Inferior parietal cortex (tissue), 1 donor: ENCODE results near the gene PERM1.
"Not testable (repeated sequence)": the region's sequence is repeated elsewhere in the genome, so short reads cannot be mapped to it uniquely, and the experiment has no call there.

Experiments
- DNase-seq: peaks from one replicate; pipeline ENCODE4 v3.0.0-alpha.2; 2016; ENCODE audit errors: extremely low spot score

PERM1 gene

DNA sequence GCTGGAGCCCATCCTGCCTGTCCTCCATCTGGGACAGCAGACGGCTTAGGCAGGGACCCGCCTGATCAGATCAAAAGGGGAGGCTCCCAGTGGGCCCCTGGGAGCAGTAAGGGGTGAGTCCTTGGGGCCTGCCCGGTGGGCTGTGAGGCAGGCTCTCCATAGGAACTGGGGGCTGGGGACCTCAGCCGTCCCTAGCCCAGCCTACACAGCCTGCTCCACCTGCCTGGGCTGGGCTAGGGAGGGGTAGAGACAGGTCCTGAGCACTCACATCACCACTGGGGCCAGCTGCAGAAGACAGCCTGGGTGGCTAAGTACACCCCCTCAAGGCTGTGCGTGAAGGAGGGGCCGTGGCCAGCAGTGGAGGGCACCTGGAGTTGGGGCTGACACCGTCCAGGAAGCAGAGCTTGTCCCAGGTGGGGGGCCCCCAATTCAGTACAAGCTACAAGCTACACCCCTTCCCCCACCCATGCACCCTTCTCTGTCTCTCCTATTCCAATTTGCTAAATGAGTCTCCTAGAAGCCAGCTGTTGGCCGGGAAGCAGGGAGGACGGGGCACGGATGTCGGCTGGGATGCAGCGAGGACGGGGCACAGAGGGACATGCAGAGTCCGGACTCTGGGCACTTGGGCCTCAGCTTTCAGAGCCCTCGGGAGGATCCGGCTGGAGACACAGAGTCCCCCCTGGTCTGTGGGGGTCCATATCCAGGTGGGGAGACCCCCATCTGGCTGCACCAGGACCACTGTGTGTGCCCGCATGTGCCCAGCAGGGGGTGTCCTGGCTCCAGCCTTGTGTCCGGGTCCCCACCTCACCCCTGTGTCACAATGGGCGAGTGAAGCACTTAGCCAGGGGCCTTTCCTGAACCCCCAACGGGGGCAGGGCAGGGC is 33.1 kb upstream of the PERM1 start:
- DNase-seq: no peak

GRCh38 chr1:1013922-1014648 is 32.2 kb upstream of the PERM1 start:
- DNase-seq: no peak

DNA sequence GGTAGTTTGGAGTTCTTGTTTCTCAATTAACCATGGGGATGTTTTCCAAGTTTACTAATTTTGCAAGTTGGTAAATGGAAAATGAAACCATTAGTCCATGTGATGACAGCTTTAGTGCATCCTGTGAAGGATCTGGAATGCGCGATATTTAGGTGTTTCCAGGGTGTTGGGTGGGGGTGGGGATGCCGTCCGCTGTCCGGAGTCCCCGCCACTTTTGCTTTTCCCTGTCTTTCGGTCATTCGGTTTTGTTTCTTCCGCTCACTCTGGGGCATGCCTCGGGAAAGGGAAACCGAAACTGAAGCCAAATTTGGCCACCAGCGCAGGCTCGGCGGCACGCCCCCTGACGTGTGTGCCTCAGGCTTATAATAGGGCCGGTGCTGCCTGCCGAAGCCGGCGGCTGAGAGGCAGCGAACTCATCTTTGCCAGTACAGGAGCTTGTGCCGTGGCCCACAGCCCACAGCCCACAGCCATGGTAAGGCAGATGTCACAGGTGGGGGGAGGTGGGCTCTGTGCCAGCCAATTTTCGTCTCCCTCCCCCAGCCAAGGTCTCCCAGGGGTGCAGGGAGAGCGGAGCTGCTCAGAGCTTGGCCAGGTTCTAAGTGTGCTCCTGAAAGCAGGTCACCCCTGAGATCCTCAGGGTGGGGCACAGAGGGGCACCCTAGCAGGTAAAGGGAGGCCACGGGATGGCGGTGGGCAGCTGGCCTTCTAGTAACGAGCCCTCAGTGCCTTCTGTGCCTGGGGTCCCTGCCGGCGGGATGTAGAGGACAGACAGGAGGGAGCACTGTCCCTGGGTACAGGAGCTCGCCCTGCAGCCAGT is 31.4 kb upstream of the PERM1 start, which contains the start of gene ISG15:
Gene ISG15 (plus strand): TSS at position 393 of the 817 bp plus-strand sequence. CDS start 77 bp downstream, at position 470.
- peak; percentile 67 for DNase-seq

DNA sequence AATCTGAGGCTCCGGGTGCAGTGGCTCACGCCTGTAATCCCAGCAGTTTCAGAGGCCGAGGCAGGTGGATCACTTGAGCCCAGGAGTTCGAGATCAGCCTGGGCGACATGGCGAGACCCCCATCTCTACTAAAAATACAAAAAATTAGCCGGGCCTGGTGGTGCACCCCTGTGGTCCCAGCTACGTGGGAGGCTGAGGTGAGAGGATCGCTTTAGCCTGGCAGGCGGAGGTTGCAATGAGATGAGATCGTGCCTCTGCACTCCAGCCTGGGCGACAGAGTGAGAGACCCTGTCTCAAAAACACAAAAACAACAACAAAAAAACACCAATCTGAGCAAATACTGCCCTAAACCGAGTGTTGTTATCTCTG is 30.8 kb upstream of the PERM1 start:
- not testable (repeated sequence) for DNase-seq

DNA sequence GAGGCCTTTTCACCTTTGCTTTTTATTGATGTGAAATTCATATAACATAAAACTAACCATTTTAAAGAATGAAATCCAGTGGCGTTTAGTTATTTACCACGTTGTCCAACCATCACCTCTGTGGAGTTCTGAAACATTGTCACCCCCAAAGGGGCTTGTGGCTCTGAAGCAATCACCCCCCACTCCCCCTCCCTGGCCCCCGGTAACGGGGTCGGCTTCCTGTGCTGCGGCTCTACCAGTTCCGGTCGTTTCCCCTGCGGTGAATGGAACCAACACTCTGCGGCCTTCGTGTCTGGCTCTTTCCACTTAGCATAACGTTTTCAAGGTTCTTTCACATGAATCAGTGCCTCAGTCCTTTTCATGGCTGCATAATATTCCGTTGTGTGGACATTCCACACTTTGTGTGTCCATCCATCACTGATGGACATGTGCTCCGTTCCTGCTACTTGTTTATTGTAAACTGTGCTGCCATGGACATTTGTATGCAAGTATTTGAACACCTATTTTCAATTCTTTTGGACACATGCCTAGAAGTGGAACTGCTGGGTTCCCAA is 29.6 kb upstream of the PERM1 start:
- DNase-seq: no peak

DNA sequence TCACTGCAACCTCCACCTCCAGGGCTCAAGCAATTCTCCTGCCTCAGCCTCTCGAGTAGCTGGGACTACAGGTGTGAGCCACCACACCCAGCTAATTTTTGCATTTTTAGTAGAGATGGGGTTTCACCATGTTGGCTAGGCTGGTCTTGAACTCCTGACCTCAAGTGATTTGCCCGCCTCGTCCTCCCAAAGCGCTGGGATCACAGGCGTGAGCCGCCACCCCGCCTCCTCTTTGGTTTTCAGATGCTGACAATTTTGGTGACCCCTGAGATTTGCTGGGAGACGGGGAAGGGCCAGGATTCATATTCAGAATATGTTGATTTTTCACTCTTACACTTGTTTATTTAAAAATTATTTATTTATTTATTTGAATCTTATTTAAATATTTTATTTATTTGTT is 28.2 kb upstream of the PERM1 start:
- DNase-seq: not testable (repeated sequence)

DNA sequence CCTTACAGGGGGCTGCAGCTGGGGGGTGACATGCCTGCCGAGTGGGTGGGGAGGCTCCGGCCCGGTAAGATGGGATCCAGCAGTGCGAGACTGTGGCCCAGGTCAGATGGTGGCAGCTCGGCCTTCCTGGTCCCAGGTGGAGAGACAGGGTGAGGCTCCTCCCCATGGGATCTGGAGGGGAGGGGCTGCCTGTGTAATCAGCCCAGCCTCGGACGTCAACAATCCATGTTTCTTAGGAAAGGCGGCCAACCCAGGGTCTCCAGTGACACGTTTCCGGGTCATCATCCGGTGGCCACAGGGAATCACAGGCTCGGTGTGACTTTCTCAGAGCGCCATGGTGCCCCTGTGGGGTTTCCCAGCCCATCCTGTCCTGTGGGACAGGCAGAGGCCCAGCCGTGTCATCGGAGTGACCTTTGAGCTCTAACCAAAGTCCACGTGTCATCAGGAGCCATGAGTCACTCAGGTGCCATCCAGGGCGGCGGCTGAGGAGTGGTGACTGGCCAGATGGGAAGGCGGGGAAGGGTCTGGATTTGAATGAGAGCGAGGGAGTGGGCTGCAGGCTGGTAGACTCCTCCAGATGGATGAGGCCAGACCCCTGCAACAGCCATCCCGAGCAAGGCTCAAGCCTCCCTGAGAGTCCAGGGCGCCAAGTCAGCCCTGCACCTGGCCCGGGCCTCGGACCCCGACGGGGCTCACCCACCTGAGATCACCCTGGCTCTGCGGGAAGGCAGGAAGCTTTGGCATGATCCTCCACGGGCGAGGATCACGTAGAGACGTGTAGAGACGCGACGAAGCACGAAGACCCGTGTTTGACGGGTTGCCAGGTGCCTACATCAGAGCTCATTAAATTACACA is 24.6 kb upstream of the PERM1 start:
- no peak for DNase-seq

- no peak for DNase-seq
These were observed 23.9 kb upstream of the PERM1 start for GRCh38 chr1:1005774-1006304.

GRCh38 chr1:1004780-1005697 is 23.1 kb upstream of the PERM1 start:
- DNase-seq: no peak

- no peak for DNase-seq
These were observed 22.5 kb upstream of the PERM1 start for GRCh38 chr1:1004420-1004779.

DNA sequence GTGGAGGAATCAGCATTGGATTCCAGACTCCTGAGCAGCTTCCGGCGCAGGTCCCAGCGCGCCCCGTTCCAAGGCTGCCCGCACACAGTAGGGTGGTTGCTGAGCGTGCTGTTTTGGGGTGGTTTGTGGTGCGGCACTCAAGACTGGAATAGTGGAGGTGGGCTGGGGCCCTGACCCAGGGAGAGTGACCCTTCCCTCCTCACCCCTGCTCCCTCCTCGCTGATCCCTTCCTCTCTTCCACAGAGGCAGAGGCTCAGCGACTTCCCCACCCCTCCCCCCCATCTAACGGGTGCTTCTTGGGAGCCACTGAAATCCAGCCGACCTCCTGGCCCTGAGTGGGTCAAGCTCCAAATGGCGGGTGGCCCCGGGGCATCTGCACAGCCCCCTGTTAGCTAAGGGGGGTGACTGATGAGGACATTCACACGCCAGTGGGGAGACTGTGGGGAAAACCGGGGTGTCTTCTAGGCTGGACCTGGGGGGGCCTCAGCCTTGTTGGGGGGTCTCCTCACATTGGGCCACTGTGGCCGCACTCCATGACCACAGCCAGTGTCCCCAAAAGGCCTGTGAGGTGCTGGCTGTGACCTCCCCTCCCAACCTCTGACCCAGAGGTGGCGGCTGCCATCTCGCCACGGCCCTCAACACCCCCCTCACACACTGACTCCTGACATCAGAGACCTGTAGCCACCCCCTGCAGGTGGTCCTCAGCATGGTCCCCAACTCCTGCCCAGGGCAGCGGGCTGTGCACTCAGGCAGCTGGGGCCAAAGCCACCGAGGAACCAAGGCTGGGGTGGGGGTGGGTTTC is 21.9 kb upstream of the PERM1 start:
- DNase-seq: no peak

- DNase-seq: no peak
These were observed 19.3 kb upstream of the PERM1 start for GRCh38 chr1:1001057-1001783.

DNA sequence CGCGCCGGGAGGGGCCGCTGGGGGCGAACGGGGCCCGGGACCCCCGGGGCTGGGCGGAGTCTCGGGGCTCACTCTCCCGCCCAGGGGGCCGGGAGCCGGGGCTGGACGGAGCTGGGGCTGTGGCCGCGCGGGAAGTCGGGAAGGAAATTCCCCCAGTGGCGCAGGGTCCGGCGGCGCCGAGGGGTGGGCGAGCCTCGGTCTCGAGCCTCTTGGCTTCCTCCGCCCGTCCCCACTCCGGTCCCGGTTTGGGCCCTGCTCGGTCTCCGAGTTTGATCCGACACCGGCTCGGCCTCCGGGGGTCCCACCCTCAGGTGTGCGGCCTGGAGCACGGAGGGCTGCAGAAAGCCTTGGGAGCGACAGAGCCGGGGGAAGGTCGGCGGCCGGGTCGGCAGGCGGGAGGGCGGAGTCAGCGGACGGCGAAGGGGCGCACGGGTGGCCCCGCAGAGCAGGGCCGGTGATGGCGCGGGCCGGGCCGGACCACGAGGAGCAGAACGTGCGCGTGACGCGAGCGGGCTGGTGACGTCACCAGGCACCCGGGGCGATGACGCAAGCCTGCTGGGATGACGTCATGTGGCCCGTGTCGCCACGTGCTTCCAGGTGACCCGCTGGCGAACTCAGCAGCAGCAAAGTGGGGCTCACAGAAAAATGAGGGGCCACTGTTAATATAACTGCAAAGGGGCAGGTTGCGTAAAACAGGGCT is 18.6 kb upstream of the PERM1 start:
- DNase-seq: no peak

GRCh38 chr1:999725-1000356 is 17.9 kb upstream of the PERM1 start, which contains the start of gene HES4:
HES4 (minus strand) TSS chr1:1000097; CDS start chr1:999973, 124 bp downstream.
- DNase-seq: peak; percentile 57

DNA sequence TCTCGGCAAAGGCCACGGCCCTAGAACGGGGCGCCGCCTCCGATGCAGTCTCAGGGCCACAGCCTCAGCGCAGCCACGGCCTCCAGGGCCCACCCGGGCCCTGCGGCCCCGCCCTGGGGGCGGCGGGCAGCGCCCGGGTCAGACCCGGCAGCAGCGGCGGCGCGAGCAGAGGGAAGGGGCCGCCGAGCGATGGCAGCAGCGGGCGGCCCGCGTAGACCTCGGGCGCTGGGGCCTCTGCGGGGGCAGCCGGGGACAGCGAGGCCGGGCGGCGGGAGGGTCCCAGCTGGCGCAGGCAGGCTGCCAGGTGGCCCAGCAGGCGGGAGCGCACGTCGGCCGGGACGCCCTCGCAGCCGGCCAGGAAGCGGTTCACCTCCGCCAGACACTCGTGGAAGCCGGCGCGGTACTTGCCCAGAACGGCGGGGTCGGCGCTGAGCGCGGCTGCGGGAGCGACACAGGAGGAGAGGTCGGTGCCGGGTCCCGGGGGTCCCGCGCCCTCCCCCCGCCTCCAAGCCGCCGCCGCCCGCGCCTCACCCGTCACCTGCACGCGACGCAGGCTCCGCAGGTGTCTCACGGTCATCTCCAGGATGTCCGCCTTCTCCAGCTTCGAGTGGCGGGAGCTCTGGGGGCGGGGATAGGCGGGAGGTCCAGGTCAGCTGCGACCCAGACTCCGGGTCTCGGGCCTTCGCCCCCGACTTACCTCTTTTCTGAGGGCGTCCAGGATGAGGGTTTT is 17.3 kb upstream of the PERM1 start:
- DNase-seq: no peak

DNA sequence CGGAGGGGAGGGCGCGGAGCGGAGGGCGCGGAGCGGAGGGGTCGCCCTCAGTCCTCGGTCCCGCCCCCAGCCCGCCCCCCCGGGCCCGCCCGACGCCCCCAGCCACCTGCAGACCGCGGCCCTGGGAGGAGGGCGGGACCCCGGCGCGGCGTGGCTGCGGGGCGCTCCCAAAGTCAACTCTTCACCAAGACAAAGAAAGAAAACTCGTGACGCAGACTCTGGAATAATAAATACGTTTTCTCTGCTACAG is 16.8 kb upstream of the PERM1 start:
- DNase-seq: no peak
